ENCODE data around the gene PDE4D.

GRCh38 chr5:59236986-59237385, 656.5 kb downstream of the PDE4D start:
- TF ChIP-seq CTCF (IDR thresholded peaks at IDR 0.05), result no peak
- TF ChIP-seq POLR2A (IDR thresholded peaks at IDR 0.05), result no peak
